ENCODE measurements around the gene TMPRSS11A. TPM values are rescaled to one million over a fixed set of nuclear protein-coding genes. Genes with fewer than 3 reads are reported as not detected.

TMPRSS11A gene
- not detected for total RNA-seq
- polyA plus RNA-seq, result not detected
- total RNA-seq, result not detected

DNA sequence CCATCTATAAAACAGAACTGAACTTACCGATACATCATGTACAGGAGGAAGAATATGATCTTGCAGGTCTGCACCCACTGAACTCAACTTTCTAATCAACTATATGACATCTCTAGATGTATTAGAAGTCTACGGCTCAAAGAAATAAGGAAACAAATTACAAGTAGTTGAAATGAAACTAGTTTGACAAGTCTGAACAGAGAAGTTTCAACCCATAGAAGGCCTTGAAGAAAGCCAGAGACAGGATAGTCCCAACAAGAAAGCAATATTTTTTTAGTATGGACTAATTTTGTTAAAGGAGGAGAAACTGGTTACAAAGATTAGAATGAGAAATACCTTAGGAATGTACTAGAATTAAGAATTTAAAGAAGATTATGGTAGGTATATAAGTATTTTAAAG, at the start of gene TMPRSS11A:
TMPRSS11A (minus strand) TSS at position 138 of the 400 bp plus-strand sequence; CDS start at position 38, 100 bp downstream.
- no peaks in the 10 kb centered on the region for H3K36me3 Mint-ChIP-seq
- no peaks in the 10 kb centered on the region for H3K9me3 Mint-ChIP-seq
- H3K4me1 Mint-ChIP-seq, result no peaks in the 10 kb centered on the region
- no peaks in the 10 kb centered on the region for H3K4me1 ChIP-seq (ENCODE audit: control insufficient read depth in 2 of 2, insufficient read depth in 2 of 2, low read length in 2 of 2)
- no peak within 1 kb of the TSS for H3K27ac ChIP-seq (ENCODE audit: low read depth, low read length)
- H3K9me3 ChIP-seq (ENCODE audit: control insufficient read depth in 2 of 3, low read length in 3 of 3), result no peaks in the 10 kb centered on the region
- no peak within 1 kb of the TSS for H3K4me3 Mint-ChIP-seq
- peaks cover 0 to 5% (median 0%) of the 10 kb centered on the region in 5 donors for H3K27me3 Mint-ChIP-seq
- ChIA-PET CTCF (no interaction called here), POLR2A (no interaction called here)
- no peaks in the 10 kb centered on the region for H3K27me3 ChIP-seq (ENCODE audit: control insufficient read depth in 2 of 2, insufficient read depth in 2 of 2, low read length in 2 of 2)
- H3K27ac Mint-ChIP-seq, result no peak within 1 kb of the TSS
- intact Hi-C loops (cut with micrococcal nuclease), result no loop called here
- no peak within 1 kb of the TSS for H3K4me3 ChIP-seq (ENCODE audit: low read length)
- DNase-seq, result no peak
- no peaks in the 10 kb centered on the region for H3K36me3 ChIP-seq (ENCODE audit: control insufficient read depth in 2 of 3, insufficient read depth in 3 of 3, low read length in 3 of 3)
- ATAC-seq, result no peak

GRCh38 chr4:68011684-68012083, 48.4 kb upstream of the TMPRSS11A start:
- ChIA-PET POLR2A (no interaction called here), CTCF (no interaction called here)
- H3K4me1 ChIP-seq (ENCODE audit: control insufficient read depth in 2 of 2, insufficient read depth in 2 of 2, low read length in 2 of 2), result no peaks in the 10 kb centered on the region
- H3K36me3 ChIP-seq (ENCODE audit: control insufficient read depth in 2 of 3, insufficient read depth in 3 of 3, low read length in 3 of 3), result no peaks in the 10 kb centered on the region
- H3K36me3 Mint-ChIP-seq, result no peaks in the 10 kb centered on the region
- H3K4me3 ChIP-seq (ENCODE audit: low read length), result no peak overlapping the region
- DNase-seq, result no peak
- no peaks in the 10 kb centered on the region for H3K27me3 ChIP-seq (ENCODE audit: control insufficient read depth in 2 of 2, insufficient read depth in 2 of 2, low read length in 2 of 2)
- H3K27ac Mint-ChIP-seq, result no peak overlapping the region
- intact Hi-C loops (cut with micrococcal nuclease), result no loop called here
- peaks cover 0 to 8% (median 0%) of the 10 kb centered on the region in 11 donors for H3K9me3 Mint-ChIP-seq
- no peaks in the 10 kb centered on the region for H3K9me3 ChIP-seq (ENCODE audit: control insufficient read depth in 2 of 3, low read length in 3 of 3)
- H3K27me3 Mint-ChIP-seq, result peaks cover 0 to 10% (median 5%) of the 10 kb centered on the region in 5 donors
- H3K27ac ChIP-seq (ENCODE audit: low read depth, low read length), result no peak overlapping the region
- no peaks in the 10 kb centered on the region for H3K4me1 Mint-ChIP-seq
- ATAC-seq, result no peak
- no peak overlapping the region for H3K4me3 Mint-ChIP-seq

DNA sequence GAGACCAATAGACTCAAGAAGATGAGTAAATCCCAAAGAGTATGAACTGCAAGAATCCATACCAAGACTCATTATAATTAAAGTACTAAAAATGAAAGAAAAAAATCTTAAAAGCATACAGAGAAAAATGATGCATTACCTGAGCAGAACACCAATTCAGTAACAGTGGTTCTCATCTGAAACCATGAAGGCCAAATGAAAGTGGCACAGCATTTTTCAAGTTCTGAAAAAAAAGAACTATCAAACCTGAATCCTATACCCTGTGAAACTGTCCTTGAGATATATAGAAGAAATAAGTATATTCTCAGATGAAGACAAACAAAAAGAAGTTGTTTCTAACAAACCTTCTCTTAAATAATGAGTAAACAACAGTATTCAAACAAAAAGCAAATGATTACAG, 39.6 kb upstream of the TMPRSS11A start:
- Histone ChIP-seq H3K4me3 (ENCODE audit: low read length) (no peak overlapping the region), H3K4me1 (ENCODE audit: control insufficient read depth in 2 of 2, insufficient read depth in 2 of 2, low read length in 2 of 2) (no peaks in the 10 kb centered on the region), H3K9me3 (ENCODE audit: control insufficient read depth in 2 of 3, low read length in 3 of 3) (no peaks in the 10 kb centered on the region), H3K27me3 (ENCODE audit: control insufficient read depth in 2 of 2, insufficient read depth in 2 of 2, low read length in 2 of 2) (peaks cover 0 to 2% of the 10 kb centered on the region in 2 donors), H3K36me3 (ENCODE audit: control insufficient read depth in 2 of 3, insufficient read depth in 3 of 3, low read length in 3 of 3) (no peaks in the 10 kb centered on the region), H3K27ac (ENCODE audit: low read depth, low read length) (no peak overlapping the region)
- Mint-ChIP-seq H3K27me3 (peaks cover 2 to 13% (median 11%) of the 10 kb centered on the region in 5 donors), H3K4me1 (no peaks in the 10 kb centered on the region), H3K4me3 (no peak overlapping the region), H3K9me3 (peaks cover 0 to 20% (median 3%) of the 10 kb centered on the region in 11 donors), H3K36me3 (no peaks in the 10 kb centered on the region), H3K27ac (no peak overlapping the region)
- POLR2A ChIA-PET, result no interaction called here
- ATAC-seq, result no peak
- DNase-seq, result no peak
- CTCF ChIA-PET, result no interaction called here
- intact Hi-C loops (cut with micrococcal nuclease), result no loop called here

- H3K36me3 Mint-ChIP-seq, result no peaks in the 10 kb centered on the region
- Histone ChIP-seq H3K27ac (ENCODE audit: low read depth, low read length) (no peak overlapping the region), H3K36me3 (ENCODE audit: control insufficient read depth in 2 of 3, insufficient read depth in 3 of 3, low read length in 3 of 3) (no peaks in the 10 kb centered on the region), H3K9me3 (ENCODE audit: control insufficient read depth in 2 of 3, low read length in 3 of 3) (no peaks in the 10 kb centered on the region), H3K4me3 (ENCODE audit: low read length) (no peak overlapping the region), H3K27me3 (ENCODE audit: control insufficient read depth in 2 of 2, insufficient read depth in 2 of 2, low read length in 2 of 2) (no peaks in the 10 kb centered on the region), H3K4me1 (ENCODE audit: control insufficient read depth in 2 of 2, insufficient read depth in 2 of 2, low read length in 2 of 2) (no peaks in the 10 kb centered on the region)
- intact Hi-C loops (cut with micrococcal nuclease), result no loop called here
- H3K27ac Mint-ChIP-seq, result no peak overlapping the region
- CTCF ChIA-PET, result no interaction called here
- no peak for ATAC-seq
- POLR2A ChIA-PET, result no interaction called here
- peaks cover 0 to 17% (median 7%) of the 10 kb centered on the region in 5 donors for H3K27me3 Mint-ChIP-seq
- no peaks in the 10 kb centered on the region for H3K9me3 Mint-ChIP-seq
- no peak overlapping the region for H3K4me3 Mint-ChIP-seq
- no peak for DNase-seq
- peaks cover 0 to 6% (median 0%) of the 10 kb centered on the region in 7 donors for H3K4me1 Mint-ChIP-seq
Measured at GRCh38 chr4:67996127-67996526, 32.8 kb upstream of the TMPRSS11A start.

- ATAC-seq (no peak), DNase-seq (no peak)
- no peaks in the 10 kb centered on the region for H3K4me1 ChIP-seq (ENCODE audit: control insufficient read depth in 2 of 2, insufficient read depth in 2 of 2, low read length in 2 of 2)
- Mint-ChIP-seq H3K4me3 (no peak overlapping the region), H3K27ac (no peak overlapping the region), H3K4me1 (peaks cover 0 to 12% (median 0%) of the 10 kb centered on the region in 7 donors), H3K9me3 (no peaks in the 10 kb centered on the region), H3K36me3 (no peaks in the 10 kb centered on the region), H3K27me3 (peaks cover 5 to 13% (median 12%) of the 10 kb centered on the region in 5 donors)
- no peak overlapping the region for H3K27ac ChIP-seq (ENCODE audit: low read depth, low read length)
- H3K4me3 ChIP-seq (ENCODE audit: low read length), result no peak overlapping the region
- POLR2A ChIA-PET, result no interaction called here
- intact Hi-C loops (cut with micrococcal nuclease), result loop anchor here in 1 of 2 donors (1.0 to 5.0 kb wide), 2 partner anchors 186 to 388 kb away; no protein-coding TSS in a partner anchor
- no peaks in the 10 kb centered on the region for H3K9me3 ChIP-seq (ENCODE audit: control insufficient read depth in 2 of 3, low read length in 3 of 3)
- CTCF ChIA-PET, result no interaction called here
- no peaks in the 10 kb centered on the region for H3K27me3 ChIP-seq (ENCODE audit: control insufficient read depth in 2 of 2, insufficient read depth in 2 of 2, low read length in 2 of 2)
- H3K36me3 ChIP-seq (ENCODE audit: control insufficient read depth in 2 of 3, insufficient read depth in 3 of 3, low read length in 3 of 3), result no peaks in the 10 kb centered on the region
Measured at GRCh38 chr4:67988991-67989390, 25.7 kb upstream of the TMPRSS11A start.

DNA sequence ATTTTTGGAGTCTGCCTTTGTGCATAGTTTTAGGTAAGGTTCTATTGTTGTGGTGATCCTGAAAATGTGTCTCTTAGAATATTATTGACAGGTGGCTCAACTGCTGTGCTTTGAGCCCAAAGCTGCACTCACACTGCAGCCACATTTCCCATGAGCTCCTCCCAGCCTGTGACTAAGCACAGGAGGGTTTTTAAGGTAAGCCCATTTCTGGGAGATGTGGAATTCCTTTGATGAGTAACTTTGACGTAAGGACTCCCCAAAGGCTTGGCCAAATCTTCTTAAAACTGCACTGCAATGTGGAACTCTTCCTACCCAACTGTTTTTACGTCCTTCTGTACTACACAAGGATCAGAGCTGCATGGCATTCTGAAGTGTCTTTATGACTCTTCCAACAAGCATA, 20.0 kb upstream of the TMPRSS11A start:
- Mint-ChIP-seq H3K27me3 (peaks cover 0 to 24% (median 12%) of the 10 kb centered on the region in 5 donors), H3K4me1 (no peaks in the 10 kb centered on the region), H3K4me3 (no peak overlapping the region), H3K9me3 (peaks cover 0 to 10% (median 2%) of the 10 kb centered on the region in 11 donors), H3K27ac (no peak overlapping the region), H3K36me3 (no peaks in the 10 kb centered on the region)
- no peaks in the 10 kb centered on the region for H3K9me3 ChIP-seq (ENCODE audit: control insufficient read depth in 2 of 3, low read length in 3 of 3)
- intact Hi-C loops (cut with micrococcal nuclease), result no loop called here
- DNase-seq, result no peak
- H3K27me3 ChIP-seq (ENCODE audit: control insufficient read depth in 2 of 2, insufficient read depth in 2 of 2, low read length in 2 of 2), result no peaks in the 10 kb centered on the region
- ChIA-PET CTCF (no interaction called here), POLR2A (no interaction called here)
- no peaks in the 10 kb centered on the region for H3K4me1 ChIP-seq (ENCODE audit: control insufficient read depth in 2 of 2, insufficient read depth in 2 of 2, low read length in 2 of 2)
- no peak overlapping the region for H3K4me3 ChIP-seq (ENCODE audit: low read length)
- H3K27ac ChIP-seq (ENCODE audit: low read depth, low read length), result no peak overlapping the region
- H3K36me3 ChIP-seq (ENCODE audit: control insufficient read depth in 2 of 3, insufficient read depth in 3 of 3, low read length in 3 of 3), result no peaks in the 10 kb centered on the region
- no peak for ATAC-seq

DNA sequence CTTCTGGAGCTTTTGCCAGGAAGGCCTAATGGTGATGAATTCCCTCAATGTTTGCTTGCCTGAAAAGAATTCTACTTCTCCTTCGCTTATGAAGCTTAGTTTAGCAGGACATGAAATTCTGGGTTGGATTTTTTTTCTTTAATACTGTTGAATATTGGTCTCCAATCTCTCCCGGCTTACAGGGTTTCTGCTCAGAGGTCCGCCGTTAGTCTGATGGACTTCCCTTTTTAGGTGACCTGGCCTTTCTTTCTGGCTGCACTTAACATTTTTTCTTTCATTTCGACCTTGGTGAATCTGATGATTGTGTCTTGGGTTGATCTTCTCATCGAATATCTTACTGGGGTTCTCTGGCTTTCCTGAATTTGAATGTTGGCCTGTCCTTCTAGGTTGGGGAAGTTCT, 17.2 kb upstream of the TMPRSS11A start:
- Histone ChIP-seq H3K27me3 (ENCODE audit: control insufficient read depth in 2 of 2, insufficient read depth in 2 of 2, low read length in 2 of 2) (no peaks in the 10 kb centered on the region), H3K36me3 (ENCODE audit: control insufficient read depth in 2 of 3, insufficient read depth in 3 of 3, low read length in 3 of 3) (no peaks in the 10 kb centered on the region), H3K4me1 (ENCODE audit: control insufficient read depth in 2 of 2, insufficient read depth in 2 of 2, low read length in 2 of 2) (no peaks in the 10 kb centered on the region), H3K9me3 (ENCODE audit: control insufficient read depth in 2 of 3, low read length in 3 of 3) (no peaks in the 10 kb centered on the region), H3K4me3 (ENCODE audit: low read length) (no peak overlapping the region), H3K27ac (ENCODE audit: low read depth, low read length) (no peak overlapping the region)
- ChIA-PET POLR2A (no interaction called here), CTCF (interaction anchor here (0.6 to 1.0 kb wide), 2 partner anchors 18 to 159 kb away, joined by 3 read pairs; no protein-coding TSS in a partner anchor)
- Mint-ChIP-seq H3K27ac (no peak overlapping the region), H3K9me3 (peaks cover 0 to 34% (median 7%) of the 10 kb centered on the region in 11 donors), H3K4me1 (no peaks in the 10 kb centered on the region), H3K27me3 (peaks cover 3 to 38% (median 7%) of the 10 kb centered on the region in 5 donors), H3K36me3 (peaks cover 0 to under 1% (median 0%) of the 10 kb centered on the region in 5 donors), H3K4me3 (no peak overlapping the region)
- no peak for DNase-seq
- ATAC-seq, result no peak
- intact Hi-C loops (cut with micrococcal nuclease), result no loop called here

Measured in naive thymus-derived CD4-positive, alpha-beta T cell (primary cell).